Suprapubic skin (tissue), 3 donors: ENCODE measurements around the gene PHF5A.

Experiments
- CTCF ChIP-seq, 2 donors: fragments of 200-600 bp in 1 of 2; fragments of 450-650 bp in 1 of 2; sonication (generic) in 1 of 2; IDR thresholded peaks; one replicate each; pipeline ENCODE4 v1.5.1; 2016 to 2019; ENCODE audit warnings: antibody characterized with exemption in 2 of 2, mild to moderate bottlenecking in 1 of 2, moderate library complexity in 1 of 2
- EP300 ChIP-seq: sonication (generic); formaldehyde crosslinking; IDR thresholded peaks from one replicate; pipeline ENCODE4 v1.6.1; 2017; ENCODE audit warnings: antibody characterized with exemption

- TF ChIP-seq CTCF (IDR thresholded peaks at IDR 0.05) (no peak), EP300 (no peak)
Measured at GRCh38 chr22:41437198-41437597, 31.3 kb downstream of the PHF5A start.
